Caco-2 (cell line): ENCODE measurements around the gene OBI1. TPM values are rescaled to one million over a fixed set of nuclear protein-coding genes. Genes with fewer than 3 reads are reported as not detected.

ENCODE experiments used
- BruUV-seq: library from RNA; stranded (reverse); fragments of 400-500 nt; replicated peaks from 2 replicates; lab custom pipeline; 2021; lab: Mats Ljungman, UMichigan
- CTCF ChIA-PET: fragments of 300-600 bp; sonication (Branson Sonifier 250); formaldehyde crosslinking; loops from one replicate; lab custom pipeline; 2022; ENCODE audit warnings: antibody characterized with exemption; lab: Charles Lee
- POLR2A ChIA-PET: fragments of 300-600 bp; sonication (Branson Sonifier 250); formaldehyde crosslinking; loops from one replicate; lab custom pipeline; 2022; ENCODE audit warnings: antibody characterized with exemption; lab: Charles Lee
- DNase-seq, 2 experiments: peaks; one replicate each; pipeline versions ENCODE4 v3.0.0 to v3.0.0-alpha.2; 2020 to 2022
- H3K27me3 ChIP-seq: replicated peaks from 2 replicates; pipeline ENCODE4 v1.6.0; 2011; ENCODE audit warnings: low read length; ENCODE audit not compliant: control insufficient read depth, insufficient read depth
- H3K36me3 ChIP-seq: 2 replicates; pipeline ENCODE4 v1.5.1; 2011; ENCODE audit warnings: low read length; ENCODE audit not compliant: control insufficient read depth, insufficient read depth
- H3K4me1 ChIP-seq: fragments of 250-450 bp; sonication (Bioruptor Pico); 2 replicates; pipeline ENCODE4 v1.5.1; 2020; ENCODE audit warnings: mild to moderate bottlenecking
- H3K4me3 ChIP-seq: 2 replicates; pipeline ENCODE4 v1.5.1; 2011; ENCODE audit warnings: low read depth, mild to moderate bottlenecking, control low read depth, low read length
- H3K9me3 ChIP-seq: fragments of 250-450 bp; sonication (Bioruptor Pico); 2 replicates; pipeline ENCODE4 v1.5.1; 2020; ENCODE audit warnings: mild to moderate bottlenecking, moderate library complexity
- H3K27ac Mint-ChIP-seq: one replicate; pipeline ENCODE4 v1.8.0; 2022; ENCODE audit warnings: mixed read lengths; ENCODE audit not compliant: unreplicated experiment
- H3K27me3 Mint-ChIP-seq: one replicate; pipeline ENCODE4 v1.8.0; 2022; ENCODE audit warnings: mixed read lengths; ENCODE audit not compliant: insufficient read depth, unreplicated experiment
- H3K36me3 Mint-ChIP-seq: one replicate; pipeline ENCODE4 v1.8.0; 2022; ENCODE audit warnings: mild to moderate bottlenecking, mixed read lengths; ENCODE audit not compliant: insufficient read depth, unreplicated experiment
- H3K4me1 Mint-ChIP-seq: one replicate; pipeline ENCODE4 v1.8.0; 2022; ENCODE audit warnings: low read depth, mixed read lengths; ENCODE audit not compliant: unreplicated experiment
- H3K4me3 Mint-ChIP-seq: one replicate; pipeline ENCODE4 v1.8.0; 2022; ENCODE audit warnings: mild to moderate bottlenecking, moderate library complexity, mixed read lengths; ENCODE audit not compliant: unreplicated experiment
- H3K9me3 Mint-ChIP-seq: one replicate; pipeline ENCODE4 v1.8.0; 2022; ENCODE audit warnings: mixed read lengths; ENCODE audit not compliant: unreplicated experiment
- intact Hi-C: fragments of 100-400 bp; cut with micrococcal nuclease; formaldehyde crosslinking; loops from one replicate; pipeline ENCODE4 v1.10.0; 2022; ENCODE audit not compliant: unreplicated experiment
- total RNA-seq: library from RNA; stranded (reverse); gene quantifications from 2 replicates; pipeline ENCODE4 v1.2.3, GENCODE V29; 2022
- TF ChIP-seq, protein P1 (sequence below), 2 experiments: fragments of 200-600 bp in 1 of 2; IDR thresholded peaks; 1 replicate in 1 of 2; 2 replicates in 1 of 2; pipeline versions ENCODE4 v1.5.1 to v1.8.0; 2011 to 2022; ENCODE audit warnings: antibody characterized with exemption in 1 of 2, control low read depth in 1 of 2, inconsistent platforms in 1 of 2, low read depth in 1 of 2, low read length in 1 of 2, mild to moderate bottlenecking in 1 of 2, moderate library complexity in 1 of 2; ENCODE audit not compliant: insufficient read depth in 1 of 2, severe bottlenecking in 1 of 2, unreplicated experiment in 1 of 2

The OBI1 gene
- total RNA-seq, 1 experiment from 2014 or later: 19.9 TPM

DNA sequence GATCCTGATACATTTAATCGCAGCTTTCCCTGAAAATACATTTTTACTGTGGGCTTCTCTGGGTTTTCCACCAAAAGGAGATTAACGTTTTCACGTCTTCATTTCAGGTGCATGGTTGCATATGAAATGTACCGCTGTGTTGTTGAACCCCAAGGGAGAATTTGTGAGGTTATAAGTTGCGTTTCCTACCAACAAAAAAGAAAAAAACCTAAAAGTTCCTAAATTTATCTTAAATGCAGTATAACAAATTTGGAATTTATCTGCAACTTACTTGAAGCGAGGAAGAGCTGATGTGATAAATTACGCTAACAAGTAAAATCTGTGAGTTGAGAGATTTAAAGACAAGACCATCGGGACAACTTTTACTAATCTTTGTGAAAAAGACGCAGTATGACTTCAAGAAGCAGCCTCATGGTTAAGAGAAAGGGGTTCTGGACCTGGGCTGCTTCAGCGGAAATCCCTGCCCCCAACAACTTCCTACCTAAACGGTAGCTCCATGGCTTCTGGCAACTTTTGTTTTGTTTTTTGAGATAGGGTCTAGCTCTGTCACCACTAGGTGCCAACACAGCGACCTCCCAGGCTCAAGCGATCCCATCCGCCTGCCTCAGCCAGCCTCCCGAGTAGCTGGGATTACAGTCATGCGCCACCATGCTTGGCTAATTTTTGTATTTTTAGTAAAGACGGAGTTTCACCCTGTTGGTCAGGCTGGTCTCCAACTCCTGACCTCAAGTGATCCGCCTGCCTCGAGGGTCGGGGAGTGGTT, 958 bp upstream of the OBI1 start:
- DNase-seq: no peak
- TF ChIP-seq, protein P1, sequence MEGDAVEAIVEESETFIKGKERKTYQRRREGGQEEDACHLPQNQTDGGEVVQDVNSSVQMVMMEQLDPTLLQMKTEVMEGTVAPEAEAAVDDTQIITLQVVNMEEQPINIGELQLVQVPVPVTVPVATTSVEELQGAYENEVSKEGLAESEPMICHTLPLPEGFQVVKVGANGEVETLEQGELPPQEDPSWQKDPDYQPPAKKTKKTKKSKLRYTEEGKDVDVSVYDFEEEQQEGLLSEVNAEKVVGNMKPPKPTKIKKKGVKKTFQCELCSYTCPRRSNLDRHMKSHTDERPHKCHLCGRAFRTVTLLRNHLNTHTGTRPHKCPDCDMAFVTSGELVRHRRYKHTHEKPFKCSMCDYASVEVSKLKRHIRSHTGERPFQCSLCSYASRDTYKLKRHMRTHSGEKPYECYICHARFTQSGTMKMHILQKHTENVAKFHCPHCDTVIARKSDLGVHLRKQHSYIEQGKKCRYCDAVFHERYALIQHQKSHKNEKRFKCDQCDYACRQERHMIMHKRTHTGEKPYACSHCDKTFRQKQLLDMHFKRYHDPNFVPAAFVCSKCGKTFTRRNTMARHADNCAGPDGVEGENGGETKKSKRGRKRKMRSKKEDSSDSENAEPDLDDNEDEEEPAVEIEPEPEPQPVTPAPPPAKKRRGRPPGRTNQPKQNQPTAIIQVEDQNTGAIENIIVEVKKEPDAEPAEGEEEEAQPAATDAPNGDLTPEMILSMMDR (IDR thresholded peaks at IDR 0.05; ENCODE audit: insufficient read depth in 1 of 2, low read depth in 1 of 2, low read length in 1 of 2, severe bottlenecking in 1 of 2, unreplicated experiment in 1 of 2): no peak
- Mint-ChIP-seq H3K9me3 (no peaks in the 10 kb centered on the region), H3K4me3 (peak overlapping the region; percentile 95), H3K27me3 (no peaks in the 10 kb centered on the region), H3K36me3 (peaks cover 28% of the 10 kb centered on the region), H3K27ac (peak overlapping the region; percentile 94), H3K4me1 (peaks cover 16% of the 10 kb centered on the region)
- intact Hi-C loops: no loop called here
- ChIA-PET POLR2A (no interaction called here), CTCF (no interaction called here)
- no peaks in the 10 kb centered on the region for H3K9me3 ChIP-seq
- no peaks in the 10 kb centered on the region for H3K27me3 ChIP-seq
- no peaks in the 10 kb centered on the region for H3K36me3 ChIP-seq
- no TSS peak for BruUV-seq
- peaks cover 8% of the 10 kb centered on the region for H3K4me1 ChIP-seq
- peak overlapping the region; percentile 71 for H3K4me3 ChIP-seq

DNA sequence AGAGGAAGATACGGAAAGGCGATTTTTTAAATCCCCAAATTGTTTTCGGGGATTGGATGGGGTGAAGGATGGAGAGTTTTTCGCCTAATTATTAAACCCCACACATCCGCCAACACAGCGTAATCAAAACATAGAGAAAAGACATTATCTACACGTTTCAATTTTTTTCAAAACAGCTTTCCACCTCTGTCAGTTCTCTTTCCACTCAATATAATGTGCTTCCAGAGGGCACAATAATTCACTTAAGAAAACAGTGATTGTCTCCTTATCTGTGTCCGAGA, 435 bp upstream of the OBI1 start:
- Mint-ChIP-seq H3K36me3 (peaks cover 30% of the 10 kb centered on the region), H3K9me3 (no peaks in the 10 kb centered on the region), H3K27me3 (no peaks in the 10 kb centered on the region), H3K4me3 (peak overlapping the region; percentile 95), H3K4me1 (peaks cover 11% of the 10 kb centered on the region), H3K27ac (peak overlapping the region; percentile 94)
- no peaks in the 10 kb centered on the region for H3K27me3 ChIP-seq
- H3K9me3 ChIP-seq: no peaks in the 10 kb centered on the region
- TF ChIP-seq, protein P1 (IDR thresholded peaks at IDR 0.05; ENCODE audit: insufficient read depth in 1 of 2, low read depth in 1 of 2, low read length in 1 of 2, severe bottlenecking in 1 of 2, unreplicated experiment in 1 of 2): no peak
- ChIA-PET POLR2A (no interaction called here), CTCF (no interaction called here)
- no peaks in the 10 kb centered on the region for H3K36me3 ChIP-seq
- intact Hi-C loops: no loop called here
- BruUV-seq: no TSS peak
- peak overlapping the region; percentile 71 for H3K4me3 ChIP-seq
- DNase-seq: no peak
- peaks cover 8% of the 10 kb centered on the region for H3K4me1 ChIP-seq

DNA sequence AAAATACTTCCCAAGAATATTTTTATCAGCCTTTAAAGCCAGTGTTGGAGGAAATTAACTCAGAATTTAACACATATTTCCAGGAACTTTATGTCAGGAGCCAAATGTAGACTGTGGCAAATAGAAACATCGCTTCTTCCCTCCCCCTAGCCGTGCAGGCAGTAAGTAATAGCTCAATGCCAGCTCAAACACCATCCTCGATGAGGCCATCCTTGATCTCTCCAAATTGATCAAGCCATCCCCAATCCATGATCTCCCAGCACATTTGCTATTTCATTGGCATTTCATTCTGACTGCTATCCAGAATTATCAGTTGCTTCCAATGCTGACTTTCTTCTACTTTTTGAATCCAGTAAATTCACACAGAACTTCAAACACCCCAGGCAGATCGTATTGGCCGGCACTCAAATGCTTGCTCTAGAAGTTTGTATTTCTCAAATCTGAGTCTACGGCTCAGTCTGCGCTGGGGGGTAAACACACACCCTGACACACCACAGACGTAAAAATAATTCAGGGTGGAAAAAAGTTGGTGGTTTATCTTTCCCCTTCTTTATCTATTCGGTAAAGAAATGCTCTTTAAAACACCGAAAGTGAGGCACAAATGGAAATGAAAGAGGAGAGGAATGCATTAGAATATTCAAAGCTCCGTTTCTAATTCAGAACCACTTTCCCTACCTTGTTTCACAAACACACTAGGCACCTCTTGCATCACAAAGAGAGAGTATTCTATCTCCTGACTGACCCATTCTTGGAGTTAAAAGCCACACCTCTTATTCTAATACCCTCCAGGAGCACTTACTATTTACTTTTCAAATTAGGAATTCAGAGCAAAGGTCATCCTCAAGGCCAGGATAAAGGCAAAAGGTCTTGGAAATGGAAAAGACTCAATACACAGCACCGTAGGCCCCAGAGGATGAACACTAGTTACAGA, 991 bp downstream of the OBI1 start:
- Mint-ChIP-seq H3K27ac (peak overlapping the region; percentile 94), H3K36me3 (peaks cover 30% of the 10 kb centered on the region), H3K4me3 (peak overlapping the region; percentile 95), H3K27me3 (no peaks in the 10 kb centered on the region), H3K9me3 (no peaks in the 10 kb centered on the region), H3K4me1 (peaks cover 9% of the 10 kb centered on the region)
- BruUV-seq: TSS peak; percentile 54
- Histone ChIP-seq H3K9me3 (no peaks in the 10 kb centered on the region), H3K27me3 (no peaks in the 10 kb centered on the region), H3K4me3 (peak overlapping the region; percentile 71), H3K4me1 (peaks cover 8% of the 10 kb centered on the region), H3K36me3 (no peaks in the 10 kb centered on the region)
- ChIA-PET CTCF (no interaction called here), POLR2A (interaction anchor here (1.1 kb wide), 1 partner anchor 54 kb away, joined by 3 read pairs; the partner anchor contains the start of gene POU4F1)
- TF ChIP-seq, protein P1 (IDR thresholded peaks at IDR 0.05; ENCODE audit: insufficient read depth in 1 of 2, low read depth in 1 of 2, low read length in 1 of 2, severe bottlenecking in 1 of 2, unreplicated experiment in 1 of 2): no peak
- intact Hi-C loops: loop anchor here (1.0 kb wide), 3 partner anchors 11 to 55 kb away; partner anchors contain the start of gene POU4F1
- DNase-seq: peak; percentile 45 to 59
